Measurements from ENCODE around the gene MC5R.
"Not testable (repeated sequence)": the region's sequence is repeated elsewhere in the genome, so short reads cannot be mapped to it uniquely, and the experiment has no call there.

MC5R gene

GRCh38 chr18:13862898-13863297 lies 38.9 kb downstream of the MC5R start:
- H3K4me3 ChIP-seq (ENCODE audit: low read length); DNase-seq (ENCODE audit: low read depth); H3K9me3 ChIP-seq (ENCODE audit: control insufficient read depth, low read length); H3K9ac ChIP-seq (ENCODE audit: low read length); H3K36me3 ChIP-seq (ENCODE audit: control insufficient read depth, insufficient read depth, low read length, severe bottlenecking); H3K27me3 ChIP-seq (replicated peaks; ENCODE audit: control insufficient read depth, insufficient read depth, low read length); H3K4me1 ChIP-seq (ENCODE audit: control insufficient read depth, insufficient read depth, low read length): not testable (repeated sequence)

- Histone ChIP-seq H3K9ac (ENCODE audit: low read length) (no peak overlapping the region), H3K4me1 (ENCODE audit: control insufficient read depth, insufficient read depth, low read length) (no peaks in the 10 kb centered on the region), H3K9me3 (ENCODE audit: control insufficient read depth, low read length) (no peaks in the 10 kb centered on the region), H3K4me3 (ENCODE audit: low read length) (no peak overlapping the region), H3K36me3 (ENCODE audit: control insufficient read depth, insufficient read depth, low read length, severe bottlenecking) (no peaks in the 10 kb centered on the region), H3K27me3 (replicated peaks; ENCODE audit: control insufficient read depth, insufficient read depth, low read length) (peaks cover 46% of the 10 kb centered on the region)
- no peak for DNase-seq (ENCODE audit: low read depth)
Observed at GRCh38 chr18:13868501-13869271, 44.7 kb downstream of the MC5R start.

GRCh38 chr18:13871701-13872100 lies 47.8 kb downstream of the MC5R start:
- no peaks in the 10 kb centered on the region for H3K9me3 ChIP-seq (ENCODE audit: control insufficient read depth, low read length)
- no peaks in the 10 kb centered on the region for H3K4me1 ChIP-seq (ENCODE audit: control insufficient read depth, insufficient read depth, low read length)
- peaks cover 47% of the 10 kb centered on the region for H3K27me3 ChIP-seq (replicated peaks; ENCODE audit: control insufficient read depth, insufficient read depth, low read length)
- no peak overlapping the region for H3K4me3 ChIP-seq (ENCODE audit: low read length)
- no peak overlapping the region for H3K9ac ChIP-seq (ENCODE audit: low read length)
- no peak for DNase-seq (ENCODE audit: low read depth)
- H3K36me3 ChIP-seq (ENCODE audit: control insufficient read depth, insufficient read depth, low read length, severe bottlenecking): no peaks in the 10 kb centered on the region

- no peak overlapping the region for H3K4me3 ChIP-seq (ENCODE audit: low read length)
- H3K27me3 ChIP-seq (replicated peaks; ENCODE audit: control insufficient read depth, insufficient read depth, low read length): peaks cover 47% of the 10 kb centered on the region
- no peak overlapping the region for H3K9ac ChIP-seq (ENCODE audit: low read length)
Observed at GRCh38 chr18:13872373-13872772, 48.4 kb downstream of the MC5R start.

GRCh38 chr18:13872932-13873331 lies 49.0 kb downstream of the MC5R start:
- Histone ChIP-seq H3K9ac (ENCODE audit: low read length) (no peak overlapping the region), H3K9me3 (ENCODE audit: control insufficient read depth, low read length) (no peaks in the 10 kb centered on the region), H3K4me3 (ENCODE audit: low read length) (no peak overlapping the region), H3K4me1 (ENCODE audit: control insufficient read depth, insufficient read depth, low read length) (no peaks in the 10 kb centered on the region), H3K36me3 (ENCODE audit: control insufficient read depth, insufficient read depth, low read length, severe bottlenecking) (no peaks in the 10 kb centered on the region), H3K27me3 (replicated peaks; ENCODE audit: control insufficient read depth, insufficient read depth, low read length) (peaks cover 43% of the 10 kb centered on the region)
- no peak for DNase-seq (ENCODE audit: low read depth)

More at GRCh38 chr18:13872373-13872772, 48.4 kb downstream of the MC5R start:
- no peak for DNase-seq (ENCODE audit: low read depth)
- no peaks in the 10 kb centered on the region for H3K9me3 ChIP-seq (ENCODE audit: control insufficient read depth, low read length)
- no peaks in the 10 kb centered on the region for H3K36me3 ChIP-seq (ENCODE audit: control insufficient read depth, insufficient read depth, low read length, severe bottlenecking)
- H3K4me1 ChIP-seq (ENCODE audit: control insufficient read depth, insufficient read depth, low read length): no peaks in the 10 kb centered on the region

- Histone ChIP-seq H3K36me3 (ENCODE audit: control insufficient read depth, insufficient read depth, low read length, severe bottlenecking) (no peaks in the 10 kb centered on the region), H3K9ac (ENCODE audit: low read length) (no peak overlapping the region), H3K4me3 (ENCODE audit: low read length) (no peak overlapping the region), H3K27me3 (replicated peaks; ENCODE audit: control insufficient read depth, insufficient read depth, low read length) (peaks cover 29% of the 10 kb centered on the region), H3K4me1 (ENCODE audit: control insufficient read depth, insufficient read depth, low read length) (no peaks in the 10 kb centered on the region), H3K9me3 (ENCODE audit: control insufficient read depth, low read length) (no peaks in the 10 kb centered on the region)
- no peak for DNase-seq (ENCODE audit: low read depth)
Observed at GRCh38 chr18:13874558-13874957, 50.6 kb downstream of the MC5R start.

Data from adipocyte (in vitro differentiated cells).